ENCODE measurements around the gene C19orf12.

Gene C19orf12

GRCh38 chr19:29697523-29698261 lies 17.4 kb downstream of the C19orf12 start:
- DNase-seq (ENCODE audit: low read depth in 2 of 2): no peak

GRCh38 chr19:29696565-29696846 lies 18.6 kb downstream of the C19orf12 start:
- DNase-seq (ENCODE audit: low read depth in 2 of 2): no peak

DNA sequence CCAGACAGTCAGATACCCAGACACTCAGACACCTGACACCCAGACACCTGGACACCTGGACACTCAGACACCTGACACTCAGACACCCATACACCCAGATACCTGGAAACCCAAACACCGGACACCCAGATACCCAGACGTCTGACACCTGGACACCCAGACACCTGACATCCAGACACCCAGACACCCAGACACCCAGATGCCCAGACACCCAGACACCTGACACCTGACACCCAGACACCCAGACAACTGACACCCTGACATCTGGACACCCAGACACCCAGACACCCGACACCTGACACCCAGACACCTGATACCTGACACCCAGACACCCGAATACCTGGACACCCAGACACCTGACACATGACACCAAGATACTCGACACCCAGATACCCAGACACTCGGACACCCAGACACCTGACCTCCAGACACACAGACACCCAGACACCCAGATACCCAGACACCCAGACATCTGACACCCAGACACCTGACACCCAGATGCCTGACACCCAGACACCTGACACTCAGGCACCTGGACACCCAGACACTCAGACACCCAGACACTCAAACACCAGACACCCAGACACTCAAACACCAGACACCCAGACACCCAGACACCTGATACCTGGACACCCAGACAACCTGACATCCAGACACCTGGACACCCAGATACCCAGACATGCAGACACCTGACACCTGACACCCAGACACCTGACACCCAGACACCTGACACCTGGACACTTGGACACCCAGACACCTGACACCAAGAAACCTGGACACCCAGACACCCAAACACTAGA lies 19.1 kb downstream of the C19orf12 start:
- no peak for DNase-seq (ENCODE audit: low read depth in 2 of 2)

GRCh38 chr19:29694669-29695627 lies 20.1 kb downstream of the C19orf12 start:
- DNase-seq (ENCODE audit: low read depth in 2 of 2): peak; percentile 74 to 83

DNA sequence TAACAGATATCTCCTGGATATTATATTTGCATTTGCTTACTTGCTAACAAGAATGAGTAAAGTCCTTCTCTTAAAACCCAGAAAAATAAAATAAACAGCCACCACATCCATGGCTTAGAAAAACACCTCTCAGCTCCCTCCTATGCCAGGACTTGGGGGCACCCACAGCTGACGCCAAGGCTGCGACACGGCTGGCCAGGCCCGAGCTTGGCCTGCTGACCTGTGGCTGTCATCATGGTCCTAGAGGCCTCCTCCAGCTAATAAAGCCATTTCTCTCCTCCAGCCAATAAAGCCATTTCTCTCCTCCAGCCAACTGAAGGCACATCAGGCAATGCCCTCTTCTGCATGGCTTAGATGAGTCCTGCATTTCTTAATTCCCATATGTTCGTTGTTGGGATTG lies 20.9 kb downstream of the C19orf12 start:
- no peak for DNase-seq (ENCODE audit: low read depth in 2 of 2)

DNA sequence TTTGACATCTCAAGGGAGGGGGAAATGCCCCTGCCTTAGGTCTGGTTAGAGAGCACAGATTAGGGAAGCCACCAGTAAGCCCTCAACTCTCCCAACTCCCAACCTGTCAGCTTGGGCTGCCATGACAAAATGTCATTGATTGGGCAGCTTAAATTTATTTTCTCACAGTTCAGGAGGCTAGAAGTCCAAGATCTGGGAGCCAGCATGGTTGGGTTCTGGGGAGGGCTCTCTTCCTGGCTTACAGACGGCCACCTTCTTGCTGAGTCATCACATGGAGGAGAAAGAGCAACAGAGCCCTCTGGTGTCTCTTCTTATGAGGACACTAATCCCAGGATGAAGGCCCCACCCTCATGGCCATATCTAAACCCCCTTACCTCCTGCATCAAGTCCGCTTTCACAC lies 24.2 kb downstream of the C19orf12 start:
- peak in 1 of 2 donors; percentile 56 for DNase-seq (ENCODE audit: low read depth in 2 of 2)

DNA sequence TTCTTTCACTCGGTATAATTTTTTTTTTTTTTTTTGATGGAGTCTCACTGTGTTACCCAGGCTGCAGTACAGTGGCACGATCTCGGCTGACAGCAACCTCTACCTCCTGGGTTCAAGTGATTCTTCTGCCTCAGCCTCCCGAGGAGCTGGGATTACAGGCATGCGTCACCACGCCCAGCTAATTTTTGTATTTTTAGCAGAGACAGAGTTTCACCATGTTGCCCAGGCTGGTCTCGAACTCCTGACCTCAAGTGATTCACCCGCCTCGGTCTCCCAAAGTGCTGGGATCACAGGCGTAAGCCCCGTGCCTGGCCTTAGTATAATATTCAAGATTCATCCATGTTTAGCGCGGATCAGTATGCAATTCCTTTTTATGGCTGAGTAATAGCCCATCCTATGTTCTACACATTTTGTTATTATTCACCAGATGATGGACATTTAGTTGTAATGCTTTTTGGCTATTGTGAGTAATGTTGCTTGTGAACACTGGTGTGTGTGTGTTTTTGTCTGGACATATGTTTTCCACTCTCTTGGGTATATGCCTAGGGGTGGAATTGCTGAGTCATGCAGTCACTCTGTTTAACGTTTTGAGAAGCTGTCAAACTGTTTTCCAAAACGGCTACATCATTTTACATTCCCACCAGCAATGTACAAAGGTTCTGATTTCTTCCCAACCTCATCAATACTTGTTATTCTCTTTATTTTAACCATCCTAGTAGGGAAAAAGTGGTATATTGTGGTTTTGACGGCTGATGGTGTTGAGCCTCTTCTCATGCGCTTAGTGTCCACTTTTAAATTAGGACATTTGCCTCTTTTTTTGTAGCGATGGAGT lies 26.9 kb downstream of the C19orf12 start:
- no peak for DNase-seq (ENCODE audit: low read depth in 2 of 2)

DNA sequence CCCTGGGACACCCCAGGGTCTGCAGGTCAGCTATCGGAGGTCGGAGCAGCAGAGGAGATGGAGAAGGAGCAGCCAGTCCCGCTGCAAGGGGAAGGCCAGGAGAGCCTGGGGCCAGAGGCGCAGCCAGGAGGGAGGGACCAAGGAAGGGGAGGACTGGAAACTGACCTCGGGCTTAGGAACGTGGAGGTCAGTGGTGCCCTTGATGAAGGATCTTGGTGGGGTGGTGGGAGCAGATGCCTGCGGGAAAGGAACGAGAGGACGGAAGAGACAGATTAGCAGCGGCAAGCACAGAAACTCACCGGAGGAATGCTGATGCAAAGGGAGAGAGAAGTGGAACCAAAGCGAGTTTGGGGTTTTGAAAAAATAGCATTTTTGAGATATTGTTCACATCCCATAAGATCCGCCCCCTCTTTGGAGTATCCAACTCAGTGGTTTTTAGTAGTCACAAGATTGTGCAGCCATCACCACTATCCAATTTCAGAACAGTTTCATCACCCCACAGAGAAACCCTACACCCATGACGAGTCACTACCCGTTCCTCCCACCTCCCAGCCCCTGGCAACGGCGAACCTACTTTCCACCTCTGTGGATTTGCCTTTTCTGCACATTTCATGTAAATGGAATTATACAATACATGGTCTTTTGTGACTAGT lies 27.7 kb downstream of the C19orf12 start:
- no peak for DNase-seq (ENCODE audit: low read depth in 2 of 2)

DNA sequence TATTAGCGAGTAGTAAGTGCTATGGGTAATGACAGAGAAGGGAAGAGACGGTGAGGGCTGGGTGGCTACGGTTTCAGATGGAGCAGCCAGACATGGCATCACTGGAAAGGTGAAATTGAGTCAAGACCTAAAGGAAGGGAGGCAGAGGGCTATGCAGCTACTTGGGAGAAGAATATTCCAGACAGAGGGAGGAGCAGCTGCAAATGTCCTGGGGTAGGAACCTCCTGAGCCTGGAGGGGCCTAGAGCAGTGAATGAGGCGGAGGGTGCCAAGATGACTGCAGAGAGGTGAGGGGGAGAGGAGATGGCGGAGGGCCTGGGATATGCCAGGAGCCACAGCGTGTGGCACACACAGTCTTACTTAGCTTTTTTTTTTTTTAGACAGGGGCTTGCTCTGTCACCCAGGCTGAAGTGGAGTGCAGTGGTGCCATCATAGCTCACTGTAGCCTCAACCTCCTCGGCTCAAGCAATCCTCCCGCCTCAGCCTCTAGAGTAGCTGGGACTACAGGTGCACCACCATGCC lies 28.7 kb downstream of the C19orf12 start:
- no peak for DNase-seq (ENCODE audit: low read depth in 2 of 2)

DNA sequence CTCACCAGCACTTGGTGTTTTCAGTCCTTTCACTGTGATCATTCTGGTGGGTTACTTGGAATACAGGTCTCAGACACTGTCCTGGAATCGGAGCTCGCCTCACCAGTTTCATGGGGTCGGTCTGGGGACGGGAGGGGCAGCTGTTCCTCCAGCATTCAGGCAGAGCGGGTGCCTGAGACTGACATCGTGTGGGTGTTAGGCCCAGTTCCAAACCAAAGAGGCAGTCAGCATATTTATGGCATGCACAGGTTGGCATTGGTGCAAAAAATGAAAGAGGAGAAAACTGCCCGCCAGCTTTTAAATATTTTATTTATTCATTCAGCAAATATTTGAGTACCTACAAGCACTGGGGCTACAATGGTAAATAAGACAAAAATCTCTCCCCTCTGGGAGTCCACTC lies 29.7 kb downstream of the C19orf12 start:
- no peak for DNase-seq (ENCODE audit: low read depth in 2 of 2)

- DNase-seq (ENCODE audit: low read depth in 2 of 2): no peak
Observed at GRCh38 chr19:29683009-29683408, 32.1 kb downstream of the C19orf12 start.

DNA sequence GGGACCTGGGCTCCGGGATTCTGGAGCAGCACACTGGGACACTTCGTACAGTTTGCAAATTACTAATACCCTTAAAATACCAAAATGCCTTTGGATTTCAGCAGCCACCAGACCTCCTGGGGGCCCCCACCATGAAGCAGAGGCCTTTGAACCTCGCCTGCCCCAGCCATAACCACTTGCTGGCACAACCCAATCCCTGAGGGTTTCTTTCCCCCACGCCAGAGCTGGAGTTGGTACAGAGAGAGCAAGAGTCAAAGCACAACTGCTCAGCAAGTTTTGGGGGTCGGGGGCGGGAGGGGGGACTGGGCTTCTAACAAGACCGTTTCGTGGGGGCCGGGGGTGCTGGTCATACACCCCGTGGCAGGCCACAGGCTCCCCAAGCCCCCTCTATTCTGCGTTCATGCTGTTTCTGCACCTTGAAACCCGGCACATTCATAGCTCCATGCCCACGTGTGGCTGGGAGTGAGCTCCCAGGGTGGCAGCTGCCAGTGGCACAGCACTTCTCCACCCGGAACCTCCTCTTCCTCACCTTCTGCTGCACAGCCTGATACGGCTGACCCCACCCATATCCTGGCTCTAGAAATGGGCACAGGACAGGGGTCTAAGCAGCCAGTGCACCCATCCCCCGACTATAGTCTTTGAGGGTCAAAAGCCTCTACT lies 32.7 kb downstream of the C19orf12 start:
- DNase-seq (ENCODE audit: low read depth in 2 of 2): no peak

- DNase-seq (ENCODE audit: low read depth in 2 of 2): no peak
Observed at GRCh38 chr19:29681422-29682235, 33.4 kb downstream of the C19orf12 start.

- no peak for DNase-seq (ENCODE audit: low read depth in 2 of 2)
Observed at GRCh38 chr19:29680937-29681336, 34.1 kb downstream of the C19orf12 start.

DNA sequence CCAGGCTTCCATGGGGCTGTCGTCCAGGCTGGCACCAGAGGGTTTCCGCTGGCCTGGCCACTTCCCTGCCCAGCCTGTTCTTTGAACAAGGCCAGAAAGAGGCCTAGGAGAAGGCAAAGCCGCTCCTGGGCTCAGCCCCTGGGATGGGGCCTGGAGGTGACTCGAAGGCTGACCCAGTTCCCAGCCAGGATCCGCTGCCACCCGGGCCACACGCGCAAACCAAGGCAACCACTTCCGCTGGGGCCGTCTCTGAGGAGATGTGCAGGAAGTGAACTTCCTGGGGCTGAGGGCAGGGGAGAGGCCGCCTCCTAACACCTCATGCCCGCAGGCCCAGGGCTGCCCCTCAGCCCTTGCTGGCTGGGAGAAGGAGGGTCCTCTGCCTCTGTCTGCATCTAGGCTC lies 34.6 kb downstream of the C19orf12 start:
- DNase-seq (ENCODE audit: low read depth in 2 of 2): peak; percentile 61 to 66

DNA sequence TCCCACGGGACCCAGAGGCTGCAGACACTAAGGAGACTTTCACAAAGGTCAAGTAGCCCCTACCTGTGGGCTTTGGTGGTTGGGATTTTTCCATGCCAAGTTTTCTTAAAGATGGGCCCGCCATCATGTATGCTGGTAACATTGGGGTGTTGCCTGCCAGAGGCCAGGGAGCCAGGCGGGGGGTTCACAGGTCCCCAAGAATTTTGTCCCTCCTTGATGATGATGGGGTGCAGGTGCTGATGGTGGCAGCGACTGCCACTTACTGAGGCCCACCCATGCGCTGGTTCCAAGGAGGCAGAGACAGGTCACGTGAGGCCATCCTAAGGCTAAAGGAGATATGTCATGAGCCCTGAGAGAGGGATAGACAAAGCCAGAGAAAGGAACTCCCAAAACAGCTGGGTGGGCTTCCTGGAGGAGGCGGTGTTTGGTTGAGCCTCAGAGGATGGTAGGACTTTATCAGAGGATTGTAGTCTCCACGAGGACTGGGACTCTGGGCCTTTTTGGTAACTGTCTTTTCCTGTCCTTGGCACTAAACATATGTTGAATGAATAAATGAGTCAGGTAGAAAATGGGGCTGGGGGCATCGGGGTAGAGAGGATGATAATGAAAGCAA lies 35.4 kb downstream of the C19orf12 start:
- DNase-seq (ENCODE audit: low read depth in 2 of 2): no peak

GRCh38 chr19:29678484-29679106 lies 36.5 kb downstream of the C19orf12 start:
- DNase-seq (ENCODE audit: low read depth in 2 of 2): no peak
